PFSK-1 (cell line): ENCODE measurements around the gene OPN5.

ENCODE experiments used
- FOXP2 ChIP-seq: optimal IDR thresholded peaks from 2 replicates; pipeline ENCODE3; 2011; ENCODE audit warnings: borderline replicate concordance, control low read depth, inconsistent platforms; ENCODE audit not compliant: insufficient read depth; ENCODE audit errors: extremely low read length, extremely low read depth
- POLR2AphosphoS5 ChIP-seq: IDR thresholded peaks from 2 replicates; pipeline ENCODE4 v1.6.1; 2012; ENCODE audit warnings: low read depth, mild to moderate bottlenecking, control low read depth, low read length, moderate library complexity
- SIN3A ChIP-seq: IDR thresholded peaks from 2 replicates; pipeline ENCODE4 v1.6.1; 2012; ENCODE audit warnings: mild to moderate bottlenecking, low read length, moderate library complexity, borderline replicate concordance; ENCODE audit not compliant: insufficient read depth
- TAF1 ChIP-seq: IDR thresholded peaks from 2 replicates; pipeline ENCODE4 v1.6.1; 2012; ENCODE audit warnings: low read length, control low read depth, borderline replicate concordance; ENCODE audit not compliant: insufficient read depth
- TF ChIP-seq, protein P1 (sequence below), 2 experiments: IDR thresholded peaks; 2 replicates each; pipeline versions ENCODE4 v1.6.1 to v1.8.0; 2011 to 2012; ENCODE audit warnings: low read depth in 2 of 2, low read length in 2 of 2, control low read depth in 1 of 2, inconsistent platforms in 1 of 2, mild to moderate bottlenecking in 1 of 2, moderate library complexity in 1 of 2; ENCODE audit not compliant: insufficient read depth in 1 of 2

Gene OPN5

GRCh38 chr6:47785182-47785581 lies 3.4 kb downstream of the OPN5 start:
- TF ChIP-seq TAF1: no peak
- no peak for TF ChIP-seq FOXP2
- TF ChIP-seq, protein P1, sequence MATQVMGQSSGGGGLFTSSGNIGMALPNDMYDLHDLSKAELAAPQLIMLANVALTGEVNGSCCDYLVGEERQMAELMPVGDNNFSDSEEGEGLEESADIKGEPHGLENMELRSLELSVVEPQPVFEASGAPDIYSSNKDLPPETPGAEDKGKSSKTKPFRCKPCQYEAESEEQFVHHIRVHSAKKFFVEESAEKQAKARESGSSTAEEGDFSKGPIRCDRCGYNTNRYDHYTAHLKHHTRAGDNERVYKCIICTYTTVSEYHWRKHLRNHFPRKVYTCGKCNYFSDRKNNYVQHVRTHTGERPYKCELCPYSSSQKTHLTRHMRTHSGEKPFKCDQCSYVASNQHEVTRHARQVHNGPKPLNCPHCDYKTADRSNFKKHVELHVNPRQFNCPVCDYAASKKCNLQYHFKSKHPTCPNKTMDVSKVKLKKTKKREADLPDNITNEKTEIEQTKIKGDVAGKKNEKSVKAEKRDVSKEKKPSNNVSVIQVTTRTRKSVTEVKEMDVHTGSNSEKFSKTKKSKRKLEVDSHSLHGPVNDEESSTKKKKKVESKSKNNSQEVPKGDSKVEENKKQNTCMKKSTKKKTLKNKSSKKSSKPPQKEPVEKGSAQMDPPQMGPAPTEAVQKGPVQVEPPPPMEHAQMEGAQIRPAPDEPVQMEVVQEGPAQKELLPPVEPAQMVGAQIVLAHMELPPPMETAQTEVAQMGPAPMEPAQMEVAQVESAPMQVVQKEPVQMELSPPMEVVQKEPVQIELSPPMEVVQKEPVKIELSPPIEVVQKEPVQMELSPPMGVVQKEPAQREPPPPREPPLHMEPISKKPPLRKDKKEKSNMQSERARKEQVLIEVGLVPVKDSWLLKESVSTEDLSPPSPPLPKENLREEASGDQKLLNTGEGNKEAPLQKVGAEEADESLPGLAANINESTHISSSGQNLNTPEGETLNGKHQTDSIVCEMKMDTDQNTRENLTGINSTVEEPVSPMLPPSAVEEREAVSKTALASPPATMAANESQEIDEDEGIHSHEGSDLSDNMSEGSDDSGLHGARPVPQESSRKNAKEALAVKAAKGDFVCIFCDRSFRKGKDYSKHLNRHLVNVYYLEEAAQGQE (IDR thresholded peaks at IDR 0.05; ENCODE audit: insufficient read depth in 1 of 2, low read depth in 2 of 2, low read length in 2 of 2): no peak
- no peak for TF ChIP-seq SIN3A
- TF ChIP-seq POLR2AphosphoS5: no peak

GRCh38 chr6:47787620-47788497 lies 6.0 kb downstream of the OPN5 start:
- TF ChIP-seq TAF1: no peak
- no peak for TF ChIP-seq POLR2AphosphoS5
- no peak for TF ChIP-seq FOXP2
- TF ChIP-seq, protein P1 (IDR thresholded peaks at IDR 0.05; ENCODE audit: insufficient read depth in 1 of 2, low read depth in 2 of 2, low read length in 2 of 2): no peak
- TF ChIP-seq SIN3A: no peak

- no peak for TF ChIP-seq FOXP2
- TF ChIP-seq SIN3A: no peak
- TF ChIP-seq POLR2AphosphoS5: no peak
- TF ChIP-seq, protein P1 (IDR thresholded peaks at IDR 0.05; ENCODE audit: insufficient read depth in 1 of 2, low read depth in 2 of 2, low read length in 2 of 2): no peak
These were observed 6.7 kb downstream of the OPN5 start for GRCh38 chr6:47788498-47788884.

DNA sequence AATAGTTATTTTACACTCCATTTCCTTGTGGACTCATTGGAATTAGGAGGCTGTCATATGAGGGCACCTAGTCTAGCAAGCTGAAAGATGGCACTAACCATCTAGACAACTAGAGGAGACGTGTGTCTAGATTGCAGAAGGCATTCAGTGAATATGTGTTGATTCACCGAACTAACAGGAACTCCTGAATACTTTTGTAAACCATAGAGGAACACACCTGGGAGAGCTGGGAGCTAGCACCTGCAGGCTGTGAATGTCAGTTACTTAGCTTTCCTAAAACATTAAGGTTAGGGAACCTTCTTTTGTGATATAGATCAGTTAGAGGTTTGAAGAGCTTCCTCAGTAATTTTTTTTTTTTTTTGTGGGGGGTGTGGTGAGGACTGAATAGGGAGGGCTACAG lies 7.7 kb downstream of the OPN5 start:
- no peak for TF ChIP-seq TAF1
- no peak for TF ChIP-seq SIN3A
- TF ChIP-seq, protein P1 (IDR thresholded peaks at IDR 0.05; ENCODE audit: insufficient read depth in 1 of 2, low read depth in 2 of 2, low read length in 2 of 2): no peak
- TF ChIP-seq FOXP2: no peak
- TF ChIP-seq POLR2AphosphoS5: no peak

- TF ChIP-seq SIN3A (no peak), TAF1 (no peak), POLR2AphosphoS5 (no peak), FOXP2 (no peak)
- TF ChIP-seq, protein P1 (IDR thresholded peaks at IDR 0.05; ENCODE audit: insufficient read depth in 1 of 2, low read depth in 2 of 2, low read length in 2 of 2): no peak
These were observed 10.4 kb downstream of the OPN5 start for GRCh38 chr6:47792216-47792733.
